Measurements from ENCODE around the gene MAFB. TPM values are rescaled to one million over a fixed set of nuclear protein-coding genes. Genes with fewer than 3 reads are reported as not detected.

The MAFB gene
- total RNA-seq, 1 donor from 2014 or later, result 4.6 TPM

DNA sequence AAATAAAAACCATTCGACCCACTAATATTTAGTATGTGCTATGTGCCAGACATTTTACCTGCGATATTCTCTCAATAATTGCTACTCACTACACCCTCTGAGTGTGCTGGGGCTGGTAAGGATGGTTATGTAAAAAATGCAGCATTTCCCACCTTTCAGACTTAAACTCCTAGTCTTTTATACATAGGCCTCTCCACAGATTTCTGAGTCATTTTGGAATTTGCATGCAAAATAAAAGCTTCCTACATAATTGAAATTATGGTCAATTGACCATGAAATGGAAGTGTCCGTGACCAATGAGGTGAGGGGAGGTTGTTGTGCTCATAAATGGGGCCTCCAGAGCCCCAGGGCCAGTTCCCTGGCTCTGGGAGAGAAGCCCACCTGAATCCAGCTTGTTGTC is 37.7 kb upstream of the MAFB start:
- TF ChIP-seq, protein P1, sequence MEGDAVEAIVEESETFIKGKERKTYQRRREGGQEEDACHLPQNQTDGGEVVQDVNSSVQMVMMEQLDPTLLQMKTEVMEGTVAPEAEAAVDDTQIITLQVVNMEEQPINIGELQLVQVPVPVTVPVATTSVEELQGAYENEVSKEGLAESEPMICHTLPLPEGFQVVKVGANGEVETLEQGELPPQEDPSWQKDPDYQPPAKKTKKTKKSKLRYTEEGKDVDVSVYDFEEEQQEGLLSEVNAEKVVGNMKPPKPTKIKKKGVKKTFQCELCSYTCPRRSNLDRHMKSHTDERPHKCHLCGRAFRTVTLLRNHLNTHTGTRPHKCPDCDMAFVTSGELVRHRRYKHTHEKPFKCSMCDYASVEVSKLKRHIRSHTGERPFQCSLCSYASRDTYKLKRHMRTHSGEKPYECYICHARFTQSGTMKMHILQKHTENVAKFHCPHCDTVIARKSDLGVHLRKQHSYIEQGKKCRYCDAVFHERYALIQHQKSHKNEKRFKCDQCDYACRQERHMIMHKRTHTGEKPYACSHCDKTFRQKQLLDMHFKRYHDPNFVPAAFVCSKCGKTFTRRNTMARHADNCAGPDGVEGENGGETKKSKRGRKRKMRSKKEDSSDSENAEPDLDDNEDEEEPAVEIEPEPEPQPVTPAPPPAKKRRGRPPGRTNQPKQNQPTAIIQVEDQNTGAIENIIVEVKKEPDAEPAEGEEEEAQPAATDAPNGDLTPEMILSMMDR (IDR thresholded peaks at IDR 0.05; ENCODE audit: partially characterized antibody, unreplicated experiment), result no peak
- Mint-ChIP-seq H3K4me1 (ENCODE audit: low read depth, unreplicated experiment) (no peaks in the 10 kb centered on the region), H3K27me3 (ENCODE audit: unreplicated experiment) (peaks cover 1% of the 10 kb centered on the region), H3K36me3 (ENCODE audit: unreplicated experiment) (peaks cover 14% of the 10 kb centered on the region), H3K9me3 (ENCODE audit: unreplicated experiment) (peaks cover 3% of the 10 kb centered on the region), H3K4me3 (ENCODE audit: unreplicated experiment) (no peak overlapping the region), H3K27ac (ENCODE audit: unreplicated experiment) (no peak overlapping the region)
- DNase-seq, result no peak

DNA sequence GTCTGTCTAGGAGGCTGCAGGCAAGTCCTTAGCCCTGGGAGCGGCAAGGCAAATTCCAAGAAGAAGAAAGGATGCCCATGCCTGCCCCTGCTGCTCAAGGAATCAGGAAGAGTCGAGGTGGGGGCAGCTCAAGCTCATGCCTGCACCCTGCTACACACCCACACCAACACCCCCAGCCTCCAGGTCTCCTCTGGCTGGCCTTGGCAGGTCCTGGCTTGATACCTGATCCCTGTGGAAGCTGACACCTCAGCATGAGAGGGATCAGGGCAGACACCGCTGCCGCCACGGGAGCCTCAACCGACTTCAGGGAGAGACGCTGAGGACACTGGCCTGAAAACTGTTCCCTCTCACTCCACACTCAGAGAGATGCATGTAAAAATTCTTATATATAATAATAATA is 35.5 kb upstream of the MAFB start:
- no peak for DNase-seq
- Mint-ChIP-seq H3K27ac (ENCODE audit: unreplicated experiment) (no peak overlapping the region), H3K4me1 (ENCODE audit: low read depth, unreplicated experiment) (no peaks in the 10 kb centered on the region), H3K27me3 (ENCODE audit: unreplicated experiment) (no peaks in the 10 kb centered on the region), H3K9me3 (ENCODE audit: unreplicated experiment) (peaks cover 2% of the 10 kb centered on the region), H3K4me3 (ENCODE audit: unreplicated experiment) (no peak overlapping the region), H3K36me3 (ENCODE audit: unreplicated experiment) (peaks cover 14% of the 10 kb centered on the region)
- TF ChIP-seq, protein P1 (IDR thresholded peaks at IDR 0.05; ENCODE audit: partially characterized antibody, unreplicated experiment), result no peak

DNA sequence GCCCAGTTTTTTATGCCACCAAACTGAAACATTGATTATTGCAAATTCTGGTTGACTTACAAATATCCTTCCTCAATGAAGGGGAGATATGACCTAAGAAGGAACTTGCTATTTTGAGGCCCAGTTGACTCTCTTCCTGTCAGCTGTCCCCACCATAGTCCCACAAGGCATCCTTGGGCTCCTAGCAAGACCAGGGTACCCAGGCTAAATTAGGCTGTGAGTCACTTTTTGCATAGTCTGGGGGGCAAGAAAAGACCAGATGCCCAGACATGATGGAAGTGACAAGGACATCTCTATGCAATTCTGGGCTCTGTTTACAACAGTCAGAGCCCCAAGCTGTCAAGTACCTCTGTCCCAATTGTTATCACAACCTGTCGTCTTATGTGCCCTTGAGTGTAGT is 31.8 kb upstream of the MAFB start:
- TF ChIP-seq, protein P1 (IDR thresholded peaks at IDR 0.05; ENCODE audit: partially characterized antibody, unreplicated experiment), result no peak
- Mint-ChIP-seq H3K36me3 (ENCODE audit: unreplicated experiment) (peaks cover 5% of the 10 kb centered on the region), H3K27me3 (ENCODE audit: unreplicated experiment) (no peaks in the 10 kb centered on the region), H3K27ac (ENCODE audit: unreplicated experiment) (no peak overlapping the region), H3K4me3 (ENCODE audit: unreplicated experiment) (no peak overlapping the region), H3K4me1 (ENCODE audit: low read depth, unreplicated experiment) (peaks cover 19% of the 10 kb centered on the region), H3K9me3 (ENCODE audit: unreplicated experiment) (peaks cover 2% of the 10 kb centered on the region)
- DNase-seq, result no peak

DNA sequence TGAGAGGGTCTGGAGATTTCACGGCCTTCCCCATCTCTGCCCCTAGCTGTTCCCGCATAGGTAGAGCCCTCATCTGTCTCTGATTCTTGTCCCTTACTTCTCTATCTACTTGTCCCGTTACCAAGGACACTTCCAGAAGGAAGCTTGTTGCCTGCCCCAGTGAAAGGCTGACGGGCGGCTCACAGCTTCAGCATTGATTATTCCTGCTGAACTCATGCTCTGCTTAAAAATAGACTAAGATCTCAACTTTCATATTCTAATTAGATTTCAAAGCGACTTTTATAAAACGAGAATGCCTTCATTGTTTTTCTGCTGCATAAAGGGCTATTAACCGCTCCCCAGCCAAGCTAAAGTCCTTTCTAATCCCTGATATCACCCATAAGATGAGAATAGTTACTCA is 31.1 kb upstream of the MAFB start:
- Mint-ChIP-seq H3K9me3 (ENCODE audit: unreplicated experiment) (peaks cover 2% of the 10 kb centered on the region), H3K4me3 (ENCODE audit: unreplicated experiment) (no peak overlapping the region), H3K27ac (ENCODE audit: unreplicated experiment) (no peak overlapping the region), H3K36me3 (ENCODE audit: unreplicated experiment) (peaks cover 5% of the 10 kb centered on the region), H3K4me1 (ENCODE audit: low read depth, unreplicated experiment) (peaks cover 22% of the 10 kb centered on the region), H3K27me3 (ENCODE audit: unreplicated experiment) (no peaks in the 10 kb centered on the region)
- no peak for DNase-seq
- TF ChIP-seq, protein P1 (IDR thresholded peaks at IDR 0.05; ENCODE audit: partially characterized antibody, unreplicated experiment), result no peak

DNA sequence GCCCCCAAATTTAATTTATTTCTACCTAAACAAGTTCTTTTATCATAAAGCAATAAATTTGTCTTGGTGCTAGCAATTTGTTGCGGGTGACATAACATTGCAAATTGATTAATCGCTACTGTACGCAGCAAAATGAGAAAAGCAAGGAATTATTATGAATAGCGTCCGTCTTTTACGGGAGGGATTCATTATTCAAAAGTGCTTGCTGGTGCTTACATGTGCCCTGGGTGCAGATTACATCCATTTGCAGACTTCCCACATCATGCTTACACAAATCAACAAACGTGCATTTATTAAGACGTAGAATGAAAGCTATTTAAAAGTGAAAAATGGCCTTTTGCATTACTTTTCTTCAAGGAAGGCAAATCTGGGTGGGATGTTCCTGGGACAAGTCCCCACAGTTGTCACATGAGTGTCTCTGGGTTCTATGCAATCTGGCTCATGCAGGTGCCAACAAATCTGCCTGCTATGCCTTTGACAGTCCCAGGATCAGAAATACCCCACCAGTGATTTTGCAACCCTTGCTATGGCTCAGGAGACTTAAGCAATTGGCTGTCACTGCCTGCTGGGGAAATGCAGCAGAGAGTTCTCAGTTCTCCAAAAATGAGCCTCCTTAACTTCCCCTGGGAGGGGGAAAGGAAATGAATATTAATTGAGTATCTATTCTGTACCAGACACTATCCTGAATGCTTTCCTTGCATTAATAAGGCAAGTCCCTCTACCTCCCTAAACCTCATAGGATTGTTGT is 30.1 kb upstream of the MAFB start:
- no peak for DNase-seq
- Mint-ChIP-seq H3K27ac (ENCODE audit: unreplicated experiment) (no peak overlapping the region), H3K27me3 (ENCODE audit: unreplicated experiment) (no peaks in the 10 kb centered on the region), H3K9me3 (ENCODE audit: unreplicated experiment) (peaks cover 2% of the 10 kb centered on the region), H3K4me1 (ENCODE audit: low read depth, unreplicated experiment) (peaks cover 32% of the 10 kb centered on the region), H3K36me3 (ENCODE audit: unreplicated experiment) (peaks cover 5% of the 10 kb centered on the region), H3K4me3 (ENCODE audit: unreplicated experiment) (no peak overlapping the region)
- TF ChIP-seq, protein P1 (IDR thresholded peaks at IDR 0.05; ENCODE audit: partially characterized antibody, unreplicated experiment), result no peak

All from glutamatergic neuron (in vitro differentiated cells).